GM12878 (cell line): ENCODE results near the gene CPSF3. TPM values are rescaled to one million over a fixed set of nuclear protein-coding genes. Genes with fewer than 3 reads are reported as not detected.

Experiments used
- ATAC-seq: fragments of 200-7000 bp; cut with Tn5 transposase; 3 replicates; pipeline ENCODE4 v1.9.1; 2020; ENCODE audit warnings: mild to moderate bottlenecking, moderate library complexity
- BruUV-seq: library from RNA; stranded (reverse); fragments of 400-500 nt; replicated peaks from 2 replicates; lab custom pipeline; 2021; lab: Mats Ljungman, UMichigan
- CTCF ChIA-PET: fragments of 300-600 bp; sonication (Branson Sonifier 250); formaldehyde crosslinking; extraction: SDS; loops from one replicate; lab custom pipeline; 2021; ENCODE audit warnings: inconsistent platforms; lab: Yijun Ruan, JAX
- POLR2A ChIA-PET: fragments of 350-600 bp; formaldehyde crosslinking; extraction: SDS; loops from one replicate; lab custom pipeline; 2021; ENCODE audit warnings: inconsistent platforms; lab: Charles Lee
- RAD21 ChIA-PET: fragments of 300-600 bp; sonication (Branson Sonifier 250); formaldehyde crosslinking; loops from one replicate; lab custom pipeline; 2023; ENCODE audit warnings: antibody characterized with exemption; ENCODE audit not compliant: unreplicated experiment; lab: Charles Lee
- SMC1A ChIA-PET: fragments of 300-600 bp; sonication (Branson Sonifier 250); formaldehyde crosslinking; loops from one replicate; lab custom pipeline; 2023; ENCODE audit not compliant: unreplicated experiment, uncharacterized antibody; lab: Charles Lee
- DNase-seq: peaks from one replicate; pipeline ENCODE4 v3.0.0-alpha.2; 2011; ENCODE audit warnings: low read depth, low spot score
- FAIRE-seq: peaks from 3 replicates; lab custom pipeline; 2011; peaks lifted over from hg19 to GRCh38; lab: Jason Lieb, UNC
- H2AFZ ChIP-seq: 2 replicates; pipeline ENCODE4 v1.6.0; 2011; ENCODE audit warnings: low read depth, low read length, control low read depth; ENCODE audit not compliant: control insufficient read depth
- H3K27ac ChIP-seq: 2 replicates; pipeline ENCODE4 v1.5.1; 2011; ENCODE audit warnings: control low read depth; ENCODE audit not compliant: control insufficient read depth, insufficient read depth
- H3K27me3 ChIP-seq, 2 experiments: replicated peaks in 1 of 2; 2 replicates each; pipeline versions ENCODE4 v1.6.0 to v1.6.1; 2011; ENCODE audit warnings: low read length in 1 of 2; ENCODE audit not compliant: control insufficient read depth in 2 of 2, insufficient read depth in 2 of 2
- H3K36me3 ChIP-seq, 2 experiments: 2 replicates each; pipeline ENCODE4 v1.5.1; 2011; ENCODE audit warnings: low read length in 1 of 2; ENCODE audit not compliant: control insufficient read depth in 2 of 2, insufficient read depth in 2 of 2
- H3K4me1 ChIP-seq: 2 replicates; pipeline ENCODE4 v1.6.1; 2011; ENCODE audit warnings: mild to moderate bottlenecking, low read length, moderate library complexity, mixed read lengths; ENCODE audit not compliant: control insufficient read depth, insufficient read depth
- H3K4me2 ChIP-seq: 2 replicates; pipeline ENCODE4 v1.6.0; 2011; ENCODE audit warnings: control low read depth; ENCODE audit not compliant: control insufficient read depth, insufficient read depth
- H3K4me3 ChIP-seq: fragments of 200-600 bp; sonication (generic); 2 replicates; pipeline ENCODE4 v1.5.1; 2016
- H3K79me2 ChIP-seq: 2 replicates; pipeline ENCODE4 v1.6.0; 2011; ENCODE audit warnings: low read length; ENCODE audit not compliant: control insufficient read depth, insufficient read depth
- H3K9ac ChIP-seq: 2 replicates; pipeline ENCODE4 v1.8.0; 2011; ENCODE audit warnings: low read length, control low read depth, mixed read lengths; ENCODE audit not compliant: control insufficient read depth, insufficient read depth
- H3K9me3 ChIP-seq: replicated peaks from 3 replicates; pipeline ENCODE4 v1.5.1; 2011; ENCODE audit warnings: mild to moderate bottlenecking, low read length; ENCODE audit not compliant: control insufficient read depth, insufficient read depth
- H4K20me1 ChIP-seq: 2 replicates; pipeline ENCODE4 v1.6.0; 2011; ENCODE audit not compliant: control insufficient read depth, insufficient read depth
- ATF7 ChIP-seq: fragments of 450-650 bp; IDR thresholded peaks from 2 replicates; pipeline ENCODE4 v1.6.1; 2016; ENCODE audit warnings: low read depth, mild to moderate bottlenecking
- CBFB ChIP-seq: IDR thresholded peaks from 2 replicates; pipeline ENCODE4 v1.6.1; 2016; ENCODE audit warnings: antibody characterized with exemption, low read depth
- ETV6 ChIP-seq, 2 experiments: fragments of 450-650 bp in 1 of 2; IDR thresholded peaks in 1 of 2; conservative IDR thresholded peaks in 1 of 2; 2 replicates each; pipeline ENCODE4 v1.6.1; 2014; ENCODE audit warnings: antibody characterized with exemption in 1 of 2, borderline replicate concordance in 1 of 2, low read depth in 1 of 2, mild to moderate bottlenecking in 1 of 2, moderate library complexity in 1 of 2
- FOS ChIP-seq: IDR thresholded peaks from 3 replicates; pipeline ENCODE4 v1.6.1; 2011; ENCODE audit warnings: borderline replicate concordance; ENCODE audit not compliant: insufficient read length; ENCODE audit errors: extremely low read depth
- HDGF ChIP-seq: fragments of 450-650 bp; IDR thresholded peaks from 2 replicates; pipeline ENCODE4 v1.6.1; 2016; ENCODE audit warnings: antibody characterized with exemption
- NFYB ChIP-seq: IDR thresholded peaks from 2 replicates; pipeline ENCODE4 v1.6.1; 2011; ENCODE audit warnings: low read depth, mild to moderate bottlenecking, low read length, improper control_type of control experiment, moderate library complexity; ENCODE audit not compliant: insufficient read depth
- PML ChIP-seq: IDR thresholded peaks from 2 replicates; pipeline ENCODE4 v1.6.1; 2012; ENCODE audit warnings: low read length, inconsistent platforms
- RB1 ChIP-seq: fragments of 450-650 bp; formaldehyde crosslinking; IDR thresholded peaks from 2 replicates; pipeline ENCODE4 v1.6.1; 2017; ENCODE audit warnings: mild to moderate bottlenecking, borderline replicate concordance
- TCF12 ChIP-seq: IDR thresholded peaks from 2 replicates; pipeline ENCODE4 v1.6.1; 2011; ENCODE audit warnings: low read depth, mild to moderate bottlenecking, low read length
- TCF3 ChIP-seq: IDR thresholded peaks from 2 replicates; pipeline ENCODE4 v1.6.1; 2012; ENCODE audit warnings: low read depth, mild to moderate bottlenecking, low read length, borderline replicate concordance; ENCODE audit not compliant: insufficient read depth
- WRNIP1 ChIP-seq: IDR thresholded peaks from 2 replicates; pipeline ENCODE4 v1.6.1; 2011; ENCODE audit warnings: low read depth, low read length, improper control_type of control experiment, borderline replicate concordance
- ZNF384 ChIP-seq: IDR thresholded peaks from 2 replicates; pipeline ENCODE4 v1.6.1; 2012; ENCODE audit warnings: low read depth, mild to moderate bottlenecking, low read length, improper control_type of control experiment, borderline replicate concordance
- WGBS: methylation state at CpG from one replicate; pipeline ENCODE4 v1.1.6; 2016; ENCODE audit warnings: low lambda C conversion rate; ENCODE audit not compliant: insufficient replicate concordance, insufficient coverage; ENCODE audit errors: missing lambda C conversion rate; 5-methylcytosine and 5-hydroxymethylcytosine counted together
- in situ Hi-C: fragments of 300-500 bp; cut with MboI; formaldehyde crosslinking; loops from 9 replicates; pipeline ENCODE4 v1.14.3; 2018; ENCODE audit warnings: mixed read lengths
- intact Hi-C: fragments of 100-400 bp; cut with micrococcal nuclease; formaldehyde crosslinking; loops from one replicate; pipeline ENCODE4 v1.14.2; 2022; ENCODE audit not compliant: unreplicated experiment
- polyA plus RNA-seq, 11 experiments: library from polyadenylated mRNA; depleted of rRNA in 4 of 11; unstranded in 6 of 11; stranded (reverse) in 5 of 11; fragments of >200 nt; fragmentation: Nextera tagmentation in 4 of 11; fragmentation: Illumina TruSeq in 1 of 11; extraction: Ambion mirVana in 4 of 11; extraction: Trizol in 1 of 11; gene quantifications; 1 replicate in 1 of 11; 2 replicates in 10 of 11; pipeline versions ENCODE4 v1.2.1 to v1.2.3, GENCODE V29; 2011 to 2016; ENCODE audit warnings: inconsistent platforms in 2 of 11, missing spikeins in 2 of 11, low read depth in 1 of 11
- total RNA-seq, 4 experiments: library from RNA; depleted of rRNA in 3 of 4; stranded (reverse); fragments of >200 nt in 3 of 4; fragmentation: Illumina TruSeq in 1 of 4; extraction: Trizol in 1 of 4; gene quantifications; 2 replicates each; pipeline versions ENCODE4 v1.2.1 to v1.2.3, GENCODE V29; 2013 to 2021
- TF ChIP-seq, protein P1 (sequence below): fragments of 450-650 bp; IDR thresholded peaks from 2 replicates; pipeline ENCODE4 v1.6.1; 2016; ENCODE audit warnings: mild to moderate bottlenecking
- TF ChIP-seq, protein P2 (sequence below): fragments of 450-650 bp; IDR thresholded peaks from 2 replicates; pipeline ENCODE4 v1.6.1; 2017; ENCODE audit warnings: borderline replicate concordance
- TF ChIP-seq, protein P3 (sequence below): fragments of 450-650 bp; IDR thresholded peaks from 2 replicates; pipeline ENCODE4 v1.6.1; 2017; ENCODE audit warnings: mild to moderate bottlenecking, moderate library complexity

The CPSF3 gene
- total and polyA plus RNA-seq, 10 of the 15 experiments (the other 5 are each of a cell fraction or from before 2014, with no cell fraction given): 34.5 to 108 (median 76.1) TPM

DNA sequence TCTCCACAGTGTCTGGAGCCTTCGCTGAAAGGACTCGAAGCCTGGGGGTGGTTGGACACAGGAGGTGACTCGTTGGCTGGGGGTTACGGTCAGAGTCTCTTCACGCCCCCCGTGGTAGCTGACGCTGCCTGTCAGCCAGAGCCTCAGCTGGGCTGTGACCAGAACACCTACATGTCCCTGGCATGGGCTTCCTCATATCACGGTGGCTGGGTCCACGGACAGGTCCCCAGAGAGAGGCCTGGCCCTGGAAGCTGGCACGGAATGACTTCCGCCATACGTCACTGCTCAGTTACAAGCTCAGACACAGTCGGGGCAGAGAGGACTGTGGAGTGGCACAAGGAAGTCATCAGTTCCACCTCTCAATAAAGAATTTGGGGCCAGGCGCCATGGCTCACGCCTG is 28.6 kb upstream of the CPSF3 start (continued):
- no peak for TF ChIP-seq ATF7
- no peak for TF ChIP-seq TCF3
- TF ChIP-seq ZNF384: no peak
- no peak for TF ChIP-seq ETV6 (conservative IDR thresholded peaks at IDR 0.05 in 1 of 2, IDR thresholded peaks at IDR 0.05 in 1 of 2; ENCODE audit: borderline replicate concordance in 1 of 2, low read depth in 1 of 2)
- no peak for TF ChIP-seq HDGF
- no peak for TF ChIP-seq CBFB

DNA sequence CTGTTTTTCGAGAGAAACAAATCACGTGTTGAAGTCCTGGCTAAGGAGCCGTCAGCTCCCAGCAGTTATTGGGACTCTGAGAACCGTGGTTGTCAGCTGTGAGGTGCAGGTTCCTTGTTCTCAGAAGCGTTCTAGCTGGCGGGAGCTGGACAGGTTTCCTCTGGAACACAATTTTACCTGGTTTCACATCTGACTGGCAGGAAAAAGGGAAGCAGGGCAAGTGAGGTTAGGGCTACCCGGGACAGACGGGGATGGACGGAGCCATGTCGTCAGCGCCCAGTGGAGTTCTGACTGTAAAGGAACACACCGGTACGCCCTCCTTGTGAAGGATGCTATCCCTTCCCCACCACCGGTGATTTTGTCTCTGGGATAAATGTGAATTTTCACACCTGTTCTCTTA is 26.3 kb upstream of the CPSF3 start:
- no peak overlapping the region for H3K4me3 ChIP-seq
- no peaks in the 10 kb centered on the region for H3K27me3 ChIP-seq
- no peak overlapping the region for H3K27ac ChIP-seq
- in situ Hi-C loops: no loop called here
- H3K4me1 ChIP-seq: no peaks in the 10 kb centered on the region
- H3K4me2 ChIP-seq: no peak overlapping the region
- H3K79me2 ChIP-seq: no peaks in the 10 kb centered on the region
- POLR2A ChIA-PET: no interaction called here
- no peak overlapping the region for H2AFZ ChIP-seq
- no peak for DNase-seq
- SMC1A ChIA-PET: no interaction called here
- CTCF ChIA-PET: no interaction called here
- FAIRE-seq: no peak
- no peaks in the 10 kb centered on the region for H4K20me1 ChIP-seq
- intact Hi-C loops: no loop called here
- no TSS peak for BruUV-seq
- no peak overlapping the region for H3K9ac ChIP-seq
- TF ChIP-seq, protein P1, sequence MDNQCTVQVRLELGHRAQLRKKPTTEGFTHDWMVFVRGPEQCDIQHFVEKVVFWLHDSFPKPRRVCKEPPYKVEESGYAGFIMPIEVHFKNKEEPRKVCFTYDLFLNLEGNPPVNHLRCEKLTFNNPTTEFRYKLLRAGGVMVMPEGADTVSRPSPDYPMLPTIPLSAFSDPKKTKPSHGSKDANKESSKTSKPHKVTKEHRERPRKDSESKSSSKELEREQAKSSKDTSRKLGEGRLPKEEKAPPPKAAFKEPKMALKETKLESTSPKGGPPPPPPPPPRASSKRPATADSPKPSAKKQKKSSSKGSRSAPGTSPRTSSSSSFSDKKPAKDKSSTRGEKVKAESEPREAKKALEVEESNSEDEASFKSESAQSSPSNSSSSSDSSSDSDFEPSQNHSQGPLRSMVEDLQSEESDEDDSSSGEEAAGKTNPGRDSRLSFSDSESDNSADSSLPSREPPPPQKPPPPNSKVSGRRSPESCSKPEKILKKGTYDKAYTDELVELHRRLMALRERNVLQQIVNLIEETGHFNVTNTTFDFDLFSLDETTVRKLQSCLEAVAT: no peak
- TF ChIP-seq PML (no peak), TCF12 (no peak), WRNIP1 (no peak), RB1 (no peak), FOS (no peak), NFYB (no peak)
- TF ChIP-seq, protein P2, sequence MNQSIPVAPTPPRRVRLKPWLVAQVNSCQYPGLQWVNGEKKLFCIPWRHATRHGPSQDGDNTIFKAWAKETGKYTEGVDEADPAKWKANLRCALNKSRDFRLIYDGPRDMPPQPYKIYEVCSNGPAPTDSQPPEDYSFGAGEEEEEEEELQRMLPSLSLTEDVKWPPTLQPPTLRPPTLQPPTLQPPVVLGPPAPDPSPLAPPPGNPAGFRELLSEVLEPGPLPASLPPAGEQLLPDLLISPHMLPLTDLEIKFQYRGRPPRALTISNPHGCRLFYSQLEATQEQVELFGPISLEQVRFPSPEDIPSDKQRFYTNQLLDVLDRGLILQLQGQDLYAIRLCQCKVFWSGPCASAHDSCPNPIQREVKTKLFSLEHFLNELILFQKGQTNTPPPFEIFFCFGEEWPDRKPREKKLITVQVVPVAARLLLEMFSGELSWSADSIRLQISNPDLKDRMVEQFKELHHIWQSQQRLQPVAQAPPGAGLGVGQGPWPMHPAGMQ: no peak
- TF ChIP-seq, protein P3, sequence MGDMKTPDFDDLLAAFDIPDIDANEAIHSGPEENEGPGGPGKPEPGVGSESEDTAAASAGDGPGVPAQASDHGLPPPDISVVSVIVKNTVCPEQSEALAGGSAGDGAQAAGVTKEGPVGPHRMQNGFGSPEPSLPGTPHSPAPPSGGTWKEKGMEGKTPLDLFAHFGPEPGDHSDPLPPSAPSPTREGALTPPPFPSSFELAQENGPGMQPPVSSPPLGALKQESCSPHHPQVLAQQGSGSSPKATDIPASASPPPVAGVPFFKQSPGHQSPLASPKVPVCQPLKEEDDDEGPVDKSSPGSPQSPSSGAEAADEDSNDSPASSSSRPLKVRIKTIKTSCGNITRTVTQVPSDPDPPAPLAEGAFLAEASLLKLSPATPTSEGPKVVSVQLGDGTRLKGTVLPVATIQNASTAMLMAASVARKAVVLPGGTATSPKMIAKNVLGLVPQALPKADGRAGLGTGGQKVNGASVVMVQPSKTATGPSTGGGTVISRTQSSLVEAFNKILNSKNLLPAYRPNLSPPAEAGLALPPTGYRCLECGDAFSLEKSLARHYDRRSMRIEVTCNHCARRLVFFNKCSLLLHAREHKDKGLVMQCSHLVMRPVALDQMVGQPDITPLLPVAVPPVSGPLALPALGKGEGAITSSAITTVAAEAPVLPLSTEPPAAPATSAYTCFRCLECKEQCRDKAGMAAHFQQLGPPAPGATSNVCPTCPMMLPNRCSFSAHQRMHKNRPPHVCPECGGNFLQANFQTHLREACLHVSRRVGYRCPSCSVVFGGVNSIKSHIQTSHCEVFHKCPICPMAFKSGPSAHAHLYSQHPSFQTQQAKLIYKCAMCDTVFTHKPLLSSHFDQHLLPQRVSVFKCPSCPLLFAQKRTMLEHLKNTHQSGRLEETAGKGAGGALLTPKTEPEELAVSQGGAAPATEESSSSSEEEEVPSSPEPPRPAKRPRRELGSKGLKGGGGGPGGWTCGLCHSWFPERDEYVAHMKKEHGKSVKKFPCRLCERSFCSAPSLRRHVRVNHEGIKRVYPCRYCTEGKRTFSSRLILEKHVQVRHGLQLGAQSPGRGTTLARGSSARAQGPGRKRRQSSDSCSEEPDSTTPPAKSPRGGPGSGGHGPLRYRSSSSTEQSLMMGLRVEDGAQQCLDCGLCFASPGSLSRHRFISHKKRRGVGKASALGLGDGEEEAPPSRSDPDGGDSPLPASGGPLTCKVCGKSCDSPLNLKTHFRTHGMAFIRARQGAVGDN: no peak
- 75% methylated on average over 14 of the region's 14 CpGs for WGBS
- no peaks in the 10 kb centered on the region for H3K36me3 ChIP-seq
- RAD21 ChIA-PET: no interaction called here
- H3K9me3 ChIP-seq: no peaks in the 10 kb centered on the region
- ATAC-seq: no peak
